Ascending aorta (tissue), 2 donors: ENCODE results near the gene FOXB1. TPM values are rescaled to one million over a fixed set of nuclear protein-coding genes. Genes with fewer than 3 reads are reported as not detected.

ENCODE experiments used
- DNase-seq, 2 donors: peaks; one replicate each; pipeline ENCODE4 v3.0.0-alpha.2; 2019; ENCODE audit warnings: low spot score in 2 of 2
- H3K27ac ChIP-seq, 2 donors: fragments of 200-600 bp; sonication (generic); one replicate each; pipeline ENCODE4 v1.5.1; 2016 to 2017; ENCODE audit warnings: mild to moderate bottlenecking in 1 of 2
- H3K27me3 ChIP-seq: fragments of 200-600 bp; sonication (generic); one replicate; pipeline ENCODE4 v1.5.1; 2017
- H3K36me3 ChIP-seq, 2 donors: fragments of 200-600 bp; sonication (generic); one replicate each; pipeline ENCODE4 v1.5.1; 2016
- H3K4me1 ChIP-seq, 2 donors: fragments of 200-600 bp; sonication (generic); one replicate each; pipeline ENCODE4 v1.5.1; 2016 to 2017; ENCODE audit warnings: mild to moderate bottlenecking in 1 of 2
- H3K4me3 ChIP-seq, 2 donors: fragments of 200-600 bp; sonication (generic); one replicate each; pipeline ENCODE4 v1.5.1; 2016 to 2017; ENCODE audit warnings: mild to moderate bottlenecking in 1 of 2
- H3K9me3 ChIP-seq, 2 donors: fragments of 200-600 bp; sonication (generic); one replicate each; pipeline ENCODE4 v1.5.1; 2016
- intact Hi-C: fragments of 100-400 bp; cut with DNase I; formaldehyde crosslinking; loops from one replicate; pipeline ENCODE4 v1.15.1; 2023
- total RNA-seq: library from RNA; depleted of rRNA; stranded (reverse); fragments of >200 nt; gene quantifications from one replicate; pipeline ENCODE4 v1.1.0, GENCODE V29; 2016
- TF ChIP-seq, protein P1 (sequence below), 3 experiments: fragments of 200-600 bp in 2 of 3; fragments of 450-650 bp in 1 of 3; sonication (generic) in 2 of 3; IDR thresholded peaks; one replicate each; pipeline ENCODE4 v1.5.1; 2016 to 2019; ENCODE audit warnings: antibody characterized with exemption in 3 of 3, mild to moderate bottlenecking in 1 of 3, moderate library complexity in 1 of 3

FOXB1 gene
- total RNA-seq, 1 donor from 2014 or later, result not detected

DNA sequence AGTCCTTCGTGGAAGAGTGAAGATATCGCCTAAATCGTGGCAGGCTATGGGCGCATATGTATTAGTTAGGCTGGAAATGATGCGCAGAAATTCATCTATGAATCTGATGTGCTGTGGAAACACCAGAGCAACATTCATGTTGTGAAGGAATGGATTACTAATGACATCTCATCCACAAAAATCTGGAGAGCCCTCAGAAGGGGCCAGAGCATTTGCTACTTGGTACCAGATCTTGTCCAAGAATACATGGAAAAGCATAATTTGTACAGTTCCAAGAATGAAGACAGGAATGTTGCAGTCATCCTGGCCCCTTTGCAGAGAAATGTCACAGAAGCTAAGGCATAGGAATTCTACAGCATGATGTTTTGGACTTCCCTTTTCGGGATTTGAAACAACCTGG is 38.4 kb upstream of the FOXB1 start:
- peaks cover 0 to 12% of the 10 kb centered on the region in 2 donors for H3K9me3 ChIP-seq
- DNase-seq, result no peak
- TF ChIP-seq, protein P1, sequence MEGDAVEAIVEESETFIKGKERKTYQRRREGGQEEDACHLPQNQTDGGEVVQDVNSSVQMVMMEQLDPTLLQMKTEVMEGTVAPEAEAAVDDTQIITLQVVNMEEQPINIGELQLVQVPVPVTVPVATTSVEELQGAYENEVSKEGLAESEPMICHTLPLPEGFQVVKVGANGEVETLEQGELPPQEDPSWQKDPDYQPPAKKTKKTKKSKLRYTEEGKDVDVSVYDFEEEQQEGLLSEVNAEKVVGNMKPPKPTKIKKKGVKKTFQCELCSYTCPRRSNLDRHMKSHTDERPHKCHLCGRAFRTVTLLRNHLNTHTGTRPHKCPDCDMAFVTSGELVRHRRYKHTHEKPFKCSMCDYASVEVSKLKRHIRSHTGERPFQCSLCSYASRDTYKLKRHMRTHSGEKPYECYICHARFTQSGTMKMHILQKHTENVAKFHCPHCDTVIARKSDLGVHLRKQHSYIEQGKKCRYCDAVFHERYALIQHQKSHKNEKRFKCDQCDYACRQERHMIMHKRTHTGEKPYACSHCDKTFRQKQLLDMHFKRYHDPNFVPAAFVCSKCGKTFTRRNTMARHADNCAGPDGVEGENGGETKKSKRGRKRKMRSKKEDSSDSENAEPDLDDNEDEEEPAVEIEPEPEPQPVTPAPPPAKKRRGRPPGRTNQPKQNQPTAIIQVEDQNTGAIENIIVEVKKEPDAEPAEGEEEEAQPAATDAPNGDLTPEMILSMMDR (IDR thresholded peaks at IDR 0.05), result no peak
- no peak overlapping the region for H3K27ac ChIP-seq
- no peak overlapping the region for H3K4me3 ChIP-seq
- H3K36me3 ChIP-seq, result no peaks in the 10 kb centered on the region
- intact Hi-C loops, result no loop called here
- no peaks in the 10 kb centered on the region for H3K27me3 ChIP-seq
- no peaks in the 10 kb centered on the region for H3K4me1 ChIP-seq

DNA sequence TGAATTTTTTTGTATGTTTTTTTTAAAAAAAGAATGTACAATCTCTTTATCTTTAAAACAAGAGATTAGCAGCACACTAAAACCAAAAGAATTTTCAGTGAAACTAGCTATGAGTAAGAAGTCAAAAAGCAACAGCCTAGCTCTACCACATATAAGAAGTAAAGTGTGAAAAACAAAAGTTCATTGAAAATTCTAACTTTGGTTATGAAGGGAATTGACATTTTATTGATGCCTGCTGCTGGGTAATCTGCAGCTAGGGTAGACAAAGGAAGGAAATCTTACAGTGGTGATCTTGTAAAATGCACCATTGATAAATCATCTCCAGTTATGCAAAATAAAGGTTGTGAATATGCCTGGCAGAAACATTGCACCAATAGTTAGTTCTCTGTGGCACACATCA is 37.8 kb upstream of the FOXB1 start:
- Histone ChIP-seq H3K36me3 (no peaks in the 10 kb centered on the region), H3K4me3 (no peak overlapping the region), H3K9me3 (peaks cover 0 to 7% of the 10 kb centered on the region in 2 donors), H3K27me3 (no peaks in the 10 kb centered on the region), H3K27ac (no peak overlapping the region), H3K4me1 (no peaks in the 10 kb centered on the region)
- TF ChIP-seq, protein P1 (IDR thresholded peaks at IDR 0.05), result no peak
- intact Hi-C loops, result no loop called here
- no peak for DNase-seq

DNA sequence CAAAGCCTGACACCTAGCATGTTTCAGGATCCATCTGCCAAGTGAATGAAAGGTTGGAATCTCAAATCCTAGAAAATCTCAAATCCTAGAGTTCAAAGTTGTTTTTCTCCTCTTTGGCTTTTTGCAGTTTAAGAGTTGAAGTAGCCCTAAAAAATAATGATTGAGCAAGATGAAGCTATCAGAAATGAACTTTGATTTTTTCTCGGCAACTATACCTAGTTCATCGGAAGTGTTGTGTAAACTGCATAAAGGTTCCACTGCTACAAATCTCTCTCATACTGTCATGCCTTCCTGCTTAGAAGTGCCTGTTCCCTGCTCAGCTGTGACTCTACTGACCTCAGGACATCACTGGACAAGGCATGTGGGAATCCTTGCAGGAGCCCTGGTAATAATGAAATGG is 35.8 kb upstream of the FOXB1 start:
- intact Hi-C loops, result no loop called here
- Histone ChIP-seq H3K27ac (no peak overlapping the region), H3K4me3 (no peak overlapping the region), H3K27me3 (no peaks in the 10 kb centered on the region), H3K36me3 (no peaks in the 10 kb centered on the region), H3K4me1 (no peaks in the 10 kb centered on the region), H3K9me3 (no peaks in the 10 kb centered on the region)
- TF ChIP-seq, protein P1 (IDR thresholded peaks at IDR 0.05), result no peak
- no peak for DNase-seq

DNA sequence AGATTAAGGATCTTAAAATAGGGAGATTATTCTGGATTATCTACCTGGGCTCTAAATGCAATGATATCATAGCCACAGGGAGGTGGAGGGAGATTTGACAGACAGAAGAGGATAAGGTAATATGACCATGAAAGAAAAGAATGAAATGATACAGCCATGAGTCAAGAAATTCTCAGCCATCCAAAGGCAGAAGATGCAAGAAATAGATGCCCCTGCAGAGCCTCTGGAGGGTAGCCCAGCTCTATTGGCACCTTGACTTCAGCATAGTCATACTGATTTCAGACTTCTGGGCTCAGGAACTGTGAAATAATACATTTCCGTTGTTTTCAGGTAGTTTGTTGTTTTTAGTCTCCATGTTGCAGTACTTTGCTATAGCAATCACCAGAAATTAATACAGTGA is 31.9 kb upstream of the FOXB1 start:
- H3K27me3 ChIP-seq, result no peaks in the 10 kb centered on the region
- no peak overlapping the region for H3K27ac ChIP-seq
- TF ChIP-seq, protein P1 (IDR thresholded peaks at IDR 0.05), result no peak
- H3K4me1 ChIP-seq, result no peaks in the 10 kb centered on the region
- no peak overlapping the region for H3K4me3 ChIP-seq
- intact Hi-C loops, result no loop called here
- DNase-seq, result no peak
- H3K9me3 ChIP-seq, result no peaks in the 10 kb centered on the region
- no peaks in the 10 kb centered on the region for H3K36me3 ChIP-seq

DNA sequence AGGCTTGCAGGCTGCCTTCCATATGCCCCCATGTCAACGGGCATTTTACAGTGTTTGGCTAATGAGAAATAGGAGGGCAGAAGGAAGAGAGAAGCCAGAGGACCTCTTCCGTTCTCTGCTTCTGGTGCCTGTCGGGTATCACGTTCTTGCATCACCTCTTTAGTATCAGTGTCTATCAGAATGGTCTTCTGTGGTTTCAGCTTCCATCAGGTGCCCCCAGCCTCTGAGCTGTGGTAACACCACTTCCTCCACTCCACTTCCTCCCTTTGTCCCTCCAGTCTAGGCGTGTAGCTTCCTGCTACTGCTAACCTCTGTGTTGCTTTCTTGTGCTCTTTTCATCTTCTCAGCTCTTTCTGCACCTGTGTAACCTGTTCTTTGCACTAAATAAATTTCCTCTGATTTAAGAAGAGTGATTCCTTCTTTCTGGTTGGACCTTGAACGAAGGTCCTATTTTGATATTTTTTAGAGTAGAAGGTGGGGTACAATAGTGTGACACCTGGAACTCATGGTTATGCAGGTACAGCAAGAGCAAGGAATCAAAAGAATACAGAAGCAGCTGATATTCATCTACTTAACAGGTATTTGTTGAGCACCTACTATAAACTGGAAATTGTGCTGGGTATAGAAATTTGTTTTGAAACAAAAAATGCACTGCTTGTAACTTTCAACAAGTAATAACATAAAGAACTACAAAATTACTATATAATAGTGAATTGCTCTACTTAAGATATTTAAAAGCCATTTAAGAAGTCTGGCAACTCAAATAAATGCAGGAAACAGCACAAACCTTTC is 27.4 kb upstream of the FOXB1 start:
- Histone ChIP-seq H3K36me3 (no peaks in the 10 kb centered on the region), H3K27me3 (no peaks in the 10 kb centered on the region), H3K27ac (no peak overlapping the region), H3K9me3 (peaks cover 0 to 5% of the 10 kb centered on the region in 2 donors), H3K4me1 (no peaks in the 10 kb centered on the region), H3K4me3 (no peak overlapping the region)
- intact Hi-C loops, result no loop called here
- DNase-seq, result no peak
- TF ChIP-seq, protein P1 (IDR thresholded peaks at IDR 0.05), result no peak
